Mucosa of gallbladder (tissue), 1 donor: ENCODE results near the gene ZC3H10. TPM values are rescaled to one million over a fixed set of nuclear protein-coding genes. Genes with fewer than 3 reads are reported as not detected.
"Not testable (repeated sequence)": the region's sequence is repeated elsewhere in the genome, so short reads cannot be mapped to it uniquely, and the experiment has no call there.

Experiments used
- DNase-seq: peaks from one replicate; pipeline ENCODE4 v3.0.0-alpha.2; 2020; ENCODE audit warnings: low spot score
- total RNA-seq: library from RNA; stranded (reverse); gene quantifications from one replicate; pipeline ENCODE4 v1.2.1, GENCODE V29; 2021
- donor health status: DM: no; HTN: no; CAD: no.

Gene ZC3H10
- 5.4 TPM for total RNA-seq

DNA sequence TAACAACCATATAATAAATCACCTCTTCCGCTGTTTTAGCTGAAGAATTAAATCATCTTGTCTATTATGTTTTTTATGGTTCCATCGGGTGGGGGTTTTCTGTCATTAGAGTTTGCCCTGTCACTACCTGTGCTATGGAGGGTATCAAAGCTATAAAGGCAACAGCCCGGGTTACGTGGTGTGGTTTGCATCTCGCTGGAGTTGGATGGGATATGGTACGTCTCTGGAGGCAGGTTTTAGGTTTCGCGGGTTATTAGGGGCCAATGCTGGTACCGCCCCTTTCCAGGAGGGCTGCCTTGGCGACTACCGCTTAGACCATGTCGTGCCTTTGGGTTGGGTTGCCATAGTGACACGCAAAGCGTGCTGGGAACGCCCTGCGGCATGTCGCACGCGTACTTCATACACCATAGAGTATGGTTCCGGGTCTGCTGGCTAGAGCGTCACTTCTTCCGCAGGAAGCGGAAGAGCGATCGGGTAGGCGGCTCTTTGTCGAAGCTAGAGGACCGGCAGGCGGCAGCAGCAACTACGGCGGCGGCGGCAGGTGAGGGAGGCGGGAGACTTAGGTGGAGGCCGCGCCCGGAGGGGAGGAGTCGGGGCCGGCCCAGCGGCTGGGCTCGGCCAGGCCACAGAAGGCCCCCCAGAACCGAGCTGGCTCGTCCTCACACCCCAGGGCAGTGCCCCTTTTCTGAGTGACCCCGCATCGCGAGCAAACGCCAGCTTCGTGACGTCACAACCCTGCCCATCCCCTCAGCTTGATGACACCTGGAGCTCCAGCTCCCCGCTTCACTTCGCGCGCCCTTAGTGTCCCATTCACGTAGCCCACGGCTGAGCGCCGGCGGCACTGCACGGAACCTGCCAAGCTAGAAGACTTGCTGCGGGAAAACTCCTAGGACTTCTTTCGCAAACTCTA, at the start of gene ZC3H10:
TSS of gene ZC3H10 (plus strand) at position 489 of the 910 bp plus-strand sequence. CDS start 2,297 bp downstream, outside the sequence.
- DNase-seq: peak; percentile 99

GRCh38 chr12:56071648-56072047, 46.4 kb upstream of the ZC3H10 start:
- DNase-seq: no peak

DNA sequence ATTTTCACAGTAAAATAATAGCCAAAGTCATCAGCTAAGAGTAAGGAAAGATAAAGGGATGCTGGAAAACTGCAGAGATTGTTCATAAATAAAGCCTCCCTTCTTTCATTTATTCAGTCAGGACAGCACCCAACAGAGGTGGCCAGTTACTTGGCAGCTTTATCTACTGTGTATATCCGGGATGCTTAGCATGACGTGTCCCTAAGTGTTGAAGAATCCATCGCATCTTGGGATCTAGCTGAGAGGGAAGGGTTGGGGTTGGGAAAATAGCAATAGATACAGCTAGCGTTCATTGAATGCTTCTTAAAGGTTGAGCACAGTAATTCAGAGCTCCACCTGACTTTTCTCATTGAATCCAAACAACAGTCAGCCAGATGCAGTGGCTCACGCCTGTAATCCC, 43.7 kb upstream of the ZC3H10 start:
- DNase-seq: no peak

DNA sequence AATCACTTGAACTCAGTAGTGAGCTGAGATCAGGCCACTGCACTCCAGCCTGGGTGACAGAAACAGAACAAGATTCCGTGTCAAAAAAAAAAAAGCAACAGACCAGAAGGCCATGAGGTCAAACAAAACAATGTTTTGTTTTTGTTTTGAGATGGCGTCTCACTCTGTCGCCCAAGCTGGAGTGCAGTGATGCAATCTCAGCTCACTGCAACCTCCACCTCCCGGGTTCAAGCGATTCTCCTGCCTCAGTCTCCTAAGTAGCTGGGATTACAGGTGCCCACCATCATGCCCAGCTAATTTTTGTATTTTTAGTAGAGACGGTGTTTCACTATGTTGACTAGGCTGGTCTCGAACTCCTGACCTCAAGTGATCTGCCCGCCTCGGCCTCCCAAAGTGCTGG, 40.1 kb upstream of the ZC3H10 start:
- DNase-seq: not testable (repeated sequence)

DNA sequence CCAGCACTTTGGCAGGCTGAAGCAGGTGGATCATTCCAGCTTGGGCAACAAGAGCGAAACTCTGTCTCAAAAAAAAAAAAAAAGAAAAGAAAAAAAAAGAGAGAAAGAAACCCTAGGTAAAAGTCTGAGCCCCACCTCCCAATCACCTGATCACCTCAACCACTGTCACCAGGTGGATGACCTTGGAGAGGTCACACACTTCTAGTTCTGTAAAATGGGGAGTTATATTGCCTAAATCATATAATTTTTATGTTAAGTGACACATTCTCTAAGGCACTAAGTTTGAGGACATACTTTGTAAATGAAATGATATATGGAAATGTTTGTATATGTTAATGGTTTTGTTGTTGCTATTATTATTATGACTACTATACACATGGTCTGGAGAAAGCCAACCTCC, 39.6 kb upstream of the ZC3H10 start:
- no peak for DNase-seq

DNA sequence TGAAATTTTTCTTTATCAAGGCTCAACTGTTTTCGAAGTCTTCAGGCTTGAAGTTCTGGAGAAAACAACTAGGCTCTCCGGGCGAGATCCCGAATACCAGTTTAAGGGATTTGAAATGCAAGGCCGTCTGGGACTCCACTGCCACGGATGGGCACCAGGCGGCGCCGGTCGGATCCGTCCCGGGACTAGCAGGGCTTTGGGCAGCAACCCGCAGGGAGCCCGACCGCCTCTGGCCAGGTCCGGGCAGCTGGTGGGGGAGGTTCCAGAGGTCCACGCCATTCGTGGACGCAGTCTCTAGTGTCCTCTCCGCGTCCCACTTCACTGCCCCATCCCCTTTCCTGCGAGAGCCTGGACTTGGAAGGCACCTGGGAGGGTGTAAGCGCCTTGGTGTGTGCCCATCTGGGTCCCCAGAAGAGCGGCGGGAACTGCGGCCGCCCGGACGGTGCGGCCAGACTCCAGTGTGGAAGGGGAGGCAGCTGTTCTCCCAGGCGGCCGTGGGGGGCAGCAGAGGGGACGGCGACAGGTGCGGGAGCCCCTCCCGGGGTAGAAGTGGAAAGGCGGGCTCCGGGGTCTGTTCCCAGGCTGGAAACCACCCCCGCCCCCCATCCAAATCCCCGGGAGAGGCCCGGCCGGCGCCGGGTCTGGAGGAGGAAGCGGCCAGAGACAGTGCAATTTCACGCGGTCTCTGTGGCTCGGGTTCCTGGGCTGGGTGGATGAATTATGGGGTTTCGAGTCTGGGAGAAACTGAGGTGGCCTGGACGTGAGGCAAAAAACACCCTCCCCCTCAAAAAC, 38.9 kb upstream of the ZC3H10 start:
- peak; percentile 88 for DNase-seq

DNA sequence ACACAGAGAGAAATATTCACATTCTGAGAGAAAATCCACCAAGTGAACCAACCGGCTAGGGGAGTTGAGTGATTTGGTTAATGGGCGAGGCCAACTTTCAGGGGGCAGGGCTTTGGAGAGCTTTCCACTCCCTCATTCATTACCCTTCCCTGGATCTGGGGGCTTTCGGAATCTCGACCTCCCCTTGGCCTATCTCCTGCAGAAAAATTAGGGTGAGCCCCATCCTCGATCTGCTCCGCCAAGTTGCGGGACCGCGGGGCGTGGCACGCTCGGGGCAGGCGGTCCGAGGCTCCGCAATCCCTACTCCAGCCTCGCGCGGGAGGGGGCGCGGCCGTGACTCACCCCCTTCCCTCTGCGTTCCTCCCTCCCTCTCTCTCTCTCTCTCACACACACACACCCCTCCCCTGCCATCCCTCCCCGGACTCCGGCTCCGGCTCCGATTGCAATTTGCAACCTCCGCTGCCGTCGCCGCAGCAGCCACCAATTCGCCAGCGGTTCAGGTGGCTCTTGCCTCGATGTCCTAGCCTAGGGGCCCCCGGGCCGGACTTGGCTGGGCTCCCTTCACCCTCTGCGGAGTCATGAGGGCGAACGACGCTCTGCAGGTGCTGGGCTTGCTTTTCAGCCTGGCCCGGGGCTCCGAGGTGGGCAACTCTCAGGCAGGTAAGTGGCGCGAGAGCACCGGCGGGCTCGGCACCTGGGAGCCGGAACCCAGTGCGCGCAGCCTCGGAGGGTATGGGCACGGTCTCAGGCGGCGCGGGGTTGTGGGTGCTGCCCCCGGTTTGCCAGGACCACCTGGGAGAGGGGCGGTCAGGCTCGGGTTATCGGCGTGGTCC, 38.1 kb upstream of the ZC3H10 start, which contains the start of gene ERBB3:
TSS of gene ERBB3 (plus strand) at position 443 of the 833 bp plus-strand sequence. CDS start at position 579, 136 bp downstream.
- peak; percentile 80 for DNase-seq

- peak; percentile 67 for DNase-seq
These were observed 37.4 kb upstream of the ZC3H10 start for GRCh38 chr12:56080556-56081138.

- peak; percentile 88 for DNase-seq
These were observed 36.4 kb upstream of the ZC3H10 start for GRCh38 chr12:56081393-56082347.

GRCh38 chr12:56082382-56082781, 35.7 kb upstream of the ZC3H10 start:
- no peak for DNase-seq

DNA sequence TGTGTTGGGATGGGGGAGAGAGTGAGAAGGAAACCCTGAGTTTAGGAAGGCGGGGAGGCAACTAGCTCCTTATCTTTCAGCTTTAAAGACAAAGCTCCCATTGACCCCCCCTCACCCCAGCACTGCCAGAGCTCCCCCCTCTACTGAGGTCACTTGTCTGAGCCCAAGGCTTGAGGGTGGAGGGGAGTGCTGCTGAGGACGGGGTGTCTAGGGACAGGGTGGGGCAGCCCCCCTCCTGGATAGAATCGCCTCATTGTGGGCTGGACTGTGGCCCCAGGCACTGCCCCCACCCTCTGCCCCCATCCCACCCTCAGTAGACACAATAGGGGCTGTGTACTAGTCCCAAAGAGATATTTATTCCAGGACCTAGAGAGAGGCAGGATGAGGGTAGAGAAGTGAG, 35.1 kb upstream of the ZC3H10 start:
- DNase-seq: no peak

GRCh38 chr12:56084958-56085543, 33.0 kb upstream of the ZC3H10 start:
- no peak for DNase-seq

DNA sequence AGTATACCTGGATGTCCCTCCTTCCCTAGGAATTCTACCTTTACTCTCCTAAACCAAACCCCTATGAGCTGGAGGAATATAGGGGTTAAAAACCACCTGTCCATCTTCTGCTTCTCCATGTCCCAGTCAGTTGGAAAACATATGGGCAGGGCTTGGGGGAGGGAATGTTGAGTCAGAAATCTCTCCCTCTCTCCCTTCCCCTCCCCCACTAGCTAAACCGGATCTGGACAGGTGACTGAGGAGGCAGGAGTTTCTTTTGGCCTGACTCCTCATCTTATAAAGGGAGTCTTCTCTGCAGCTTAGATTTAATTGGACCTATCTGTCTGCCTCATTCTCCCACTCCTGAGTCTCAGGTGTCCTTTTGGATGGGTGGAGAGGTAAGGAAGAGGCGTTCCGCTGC, 32.0 kb upstream of the ZC3H10 start:
- DNase-seq: peak; percentile 76

- no peak for DNase-seq
These were observed 31.5 kb upstream of the ZC3H10 start for GRCh38 chr12:56086608-56087007.

DNA sequence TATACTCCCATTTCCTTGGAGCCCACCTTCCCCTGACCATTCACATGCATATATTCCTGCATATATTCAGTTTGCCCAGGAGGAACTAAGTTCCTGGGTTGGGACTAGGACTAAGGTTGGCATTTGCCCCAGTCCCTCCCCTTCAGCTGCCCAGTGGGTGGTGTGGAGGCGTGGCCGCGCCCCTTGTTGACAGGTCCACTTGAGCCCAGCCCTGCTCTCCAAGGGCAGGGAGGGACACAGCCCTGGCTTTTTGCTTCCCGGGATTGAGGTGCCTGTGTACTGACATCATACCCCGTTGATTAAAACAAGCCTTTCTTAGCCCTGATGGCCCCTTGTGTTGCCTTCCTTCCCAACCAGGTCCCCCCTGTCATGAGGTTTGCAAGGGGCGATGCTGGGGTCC, 30.8 kb upstream of the ZC3H10 start:
- peak; percentile 84 for DNase-seq

DNA sequence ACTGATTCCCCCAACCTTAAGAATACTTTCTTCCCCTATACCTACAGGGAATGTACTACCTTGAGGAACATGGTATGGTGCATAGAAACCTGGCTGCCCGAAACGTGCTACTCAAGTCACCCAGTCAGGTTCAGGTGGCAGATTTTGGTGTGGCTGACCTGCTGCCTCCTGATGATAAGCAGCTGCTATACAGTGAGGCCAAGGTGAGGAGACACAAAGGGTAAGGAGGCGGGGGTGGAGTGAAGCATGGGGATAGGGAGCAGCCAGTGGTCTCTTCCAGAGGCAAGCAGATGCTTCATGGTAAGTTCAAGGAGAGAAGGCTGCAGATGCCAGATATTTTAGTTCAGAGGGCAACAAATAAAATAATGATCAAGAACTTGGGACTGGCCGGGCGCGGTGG, 20.3 kb upstream of the ZC3H10 start:
- no peak for DNase-seq

DNA sequence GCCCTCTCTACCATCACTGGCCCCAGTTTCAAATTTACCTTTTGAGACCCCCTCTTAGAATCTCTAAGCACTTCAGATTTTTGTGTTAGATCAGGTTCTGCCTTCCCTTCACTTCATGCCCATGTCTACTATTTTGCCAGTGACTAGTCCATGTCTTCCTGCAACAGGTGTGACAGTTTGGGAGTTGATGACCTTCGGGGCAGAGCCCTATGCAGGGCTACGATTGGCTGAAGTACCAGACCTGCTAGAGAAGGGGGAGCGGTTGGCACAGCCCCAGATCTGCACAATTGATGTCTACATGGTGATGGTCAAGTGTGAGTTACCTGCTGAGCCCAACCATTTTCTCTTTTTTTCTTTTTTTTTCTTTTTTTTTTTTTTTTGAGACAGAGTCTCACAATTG, 19.5 kb upstream of the ZC3H10 start:
- no peak for DNase-seq

DNA sequence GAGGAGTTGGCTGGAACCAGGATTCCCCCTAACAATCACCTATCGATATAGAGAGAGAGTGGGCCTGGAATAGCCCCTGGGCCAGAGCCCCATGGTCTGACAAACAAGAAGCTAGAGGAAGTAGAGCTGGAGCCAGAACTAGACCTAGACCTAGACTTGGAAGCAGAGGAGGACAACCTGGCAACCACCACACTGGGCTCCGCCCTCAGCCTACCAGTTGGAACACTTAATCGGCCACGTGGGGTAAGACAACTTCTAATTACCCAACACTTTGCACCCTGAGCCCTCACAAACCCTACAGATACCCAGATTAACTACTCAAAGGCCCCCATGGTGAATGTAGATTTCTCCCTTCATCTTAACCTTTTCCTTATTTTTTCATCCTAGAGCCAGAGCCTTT, 18.3 kb upstream of the ZC3H10 start:
- DNase-seq: no peak

- no peak for DNase-seq
These were observed 17.0 kb upstream of the ZC3H10 start for GRCh38 chr12:56101045-56101444.

DNA sequence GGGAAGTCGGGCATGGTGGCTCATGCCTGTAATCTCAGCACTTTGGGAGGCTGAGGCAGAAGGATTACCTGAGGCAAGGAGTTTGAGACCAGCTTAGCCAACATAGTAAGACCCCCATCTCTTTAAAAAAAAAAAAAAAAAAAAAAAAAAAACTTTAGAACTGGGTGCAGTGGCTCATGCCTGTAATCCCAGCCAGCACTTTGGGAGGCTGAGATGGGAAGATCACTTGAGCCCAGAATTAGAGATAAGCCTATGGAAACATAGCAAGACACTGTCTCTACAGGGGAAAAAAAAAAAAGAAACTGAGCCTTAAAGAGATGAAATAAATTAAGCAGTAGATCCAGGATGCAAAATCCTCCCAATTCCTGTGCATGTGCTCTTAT, 15.4 kb upstream of the ZC3H10 start:
- DNase-seq: no peak
